HG02840 (cell line): ENCODE data around the gene STK10.

ENCODE experiments used
- ATAC-seq: cut with Tn5 transposase; IDR thresholded peaks from one replicate; pipeline ENCODE4 v1.9.1; 2021; ENCODE audit warnings: mild to moderate bottlenecking, moderate library complexity, moderate number of reproducible peaks; ENCODE audit not compliant: unreplicated experiment, low FRiP score

STK10 gene

GRCh38 chr5:172111852-172112225 lies 76.2 kb downstream of the STK10 start:
- ATAC-seq = no peak

DNA sequence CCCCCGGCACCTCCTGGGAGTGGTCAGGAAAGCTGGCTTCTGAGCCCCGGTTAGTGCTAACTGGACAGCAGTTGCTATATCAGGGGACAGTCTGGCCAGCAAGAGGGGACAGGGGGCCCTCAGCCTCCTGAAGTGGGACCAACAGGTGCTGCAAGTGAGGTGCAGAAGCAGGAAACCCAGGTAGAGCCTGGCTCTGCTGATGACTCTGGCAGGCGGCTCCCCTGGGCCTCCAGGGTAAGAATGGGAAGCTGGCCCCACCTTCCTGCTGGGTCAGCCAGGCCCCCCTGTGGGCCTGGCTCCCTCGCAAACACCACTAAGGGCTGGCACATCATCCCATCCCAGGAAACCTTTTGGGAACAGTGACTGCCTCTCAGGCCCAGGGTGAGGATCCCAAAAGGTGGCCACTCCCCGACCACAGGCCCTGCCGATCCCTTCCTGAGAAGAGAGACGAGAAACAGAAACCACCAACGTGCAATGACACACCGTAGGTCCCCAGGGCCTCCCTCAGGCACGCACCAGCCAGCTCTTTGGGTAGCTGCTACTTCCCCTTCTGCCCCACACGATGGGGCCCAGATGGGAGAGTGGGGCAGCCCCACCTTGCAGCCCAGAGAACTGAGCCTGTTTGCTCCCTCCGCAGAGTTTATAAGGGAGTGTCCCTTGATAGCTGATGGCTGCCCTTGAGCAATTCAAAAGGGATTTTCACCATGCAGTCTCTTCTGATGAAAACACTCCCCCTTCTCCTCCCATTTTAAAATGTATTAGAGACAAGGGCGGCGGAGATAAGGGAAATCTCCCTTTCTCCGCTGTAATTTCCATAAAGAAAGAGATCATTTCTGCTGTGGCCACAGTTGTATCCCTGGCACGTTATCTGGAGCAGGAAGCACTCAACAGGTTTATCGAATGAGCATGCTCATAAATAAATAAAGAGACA lies 76.8 kb downstream of the STK10 start:
- ATAC-seq = peak; percentile 70

- no peak for ATAC-seq
These were observed 77.7 kb downstream of the STK10 start for GRCh38 chr5:172110260-172110815.

- ATAC-seq = no peak
These were observed 78.3 kb downstream of the STK10 start for GRCh38 chr5:172109749-172110148.

DNA sequence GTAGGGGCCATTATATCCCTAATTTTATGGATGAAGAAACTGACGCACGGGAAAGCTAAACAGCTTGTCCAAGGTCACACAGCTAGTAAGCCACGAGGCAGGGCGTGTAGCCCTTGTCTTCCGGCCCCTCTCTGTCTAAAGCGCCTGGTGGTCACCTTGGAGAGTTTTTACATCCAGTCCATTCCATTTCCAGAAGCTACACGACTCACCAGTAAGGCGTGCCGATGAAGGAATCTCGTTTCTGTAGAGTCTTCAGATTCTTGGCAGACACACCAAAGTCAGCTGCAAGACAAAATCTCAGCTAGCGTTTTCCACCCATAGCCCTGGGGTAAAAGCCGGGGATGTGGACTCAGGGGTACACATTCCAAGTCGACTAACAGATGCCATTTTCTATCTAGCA lies 80.5 kb downstream of the STK10 start:
- ATAC-seq = no peak

GRCh38 chr5:172106511-172107356 lies 81.3 kb downstream of the STK10 start:
- no peak for ATAC-seq

- no peak for ATAC-seq
These were observed 82.2 kb downstream of the STK10 start for GRCh38 chr5:172105811-172106210.

DNA sequence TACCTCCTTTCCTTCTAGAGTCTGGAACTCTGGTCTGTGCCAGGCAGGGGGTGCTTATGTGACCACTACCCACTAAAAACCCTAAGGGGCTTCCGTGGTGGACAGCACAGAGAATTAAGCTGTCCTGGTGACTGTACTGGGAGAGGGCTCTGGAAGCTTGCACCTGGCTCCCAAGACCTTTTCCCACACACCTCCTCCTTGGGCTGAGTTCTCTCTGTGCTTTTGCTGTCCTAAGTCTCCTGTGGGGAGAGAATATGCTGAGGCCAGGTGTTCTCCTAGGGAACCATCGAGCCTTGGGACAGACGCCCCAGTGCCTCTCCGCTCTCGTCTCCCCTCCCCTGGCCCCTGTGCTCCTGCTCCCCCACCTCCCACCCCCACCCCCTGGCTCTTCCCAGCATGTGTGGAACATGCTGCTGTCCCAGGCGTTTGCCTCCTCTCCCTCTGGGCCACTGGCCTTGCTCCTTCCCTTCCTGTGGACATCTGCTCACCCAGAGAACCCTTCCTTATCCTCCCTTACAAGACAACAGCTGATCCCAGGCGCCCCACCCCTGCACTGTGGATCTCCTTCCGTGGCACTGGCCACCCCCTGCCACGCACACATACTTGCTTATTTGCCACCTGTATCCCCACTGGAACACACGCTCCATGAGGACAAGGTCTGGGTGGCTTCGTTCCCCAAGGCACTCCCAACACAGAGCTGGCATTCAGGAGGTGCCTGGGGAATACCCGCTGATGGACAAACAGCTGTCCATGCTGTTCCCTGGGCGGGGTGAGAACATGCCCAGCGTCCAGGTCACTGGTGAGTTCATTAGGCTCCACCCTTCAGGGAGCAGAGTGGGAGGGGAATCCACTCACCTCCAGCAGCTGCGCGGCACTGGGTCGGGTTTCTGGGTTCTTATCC lies 83.0 kb downstream of the STK10 start:
- no peak for ATAC-seq

GRCh38 chr5:172104021-172104420 lies 84.0 kb downstream of the STK10 start:
- no peak for ATAC-seq

DNA sequence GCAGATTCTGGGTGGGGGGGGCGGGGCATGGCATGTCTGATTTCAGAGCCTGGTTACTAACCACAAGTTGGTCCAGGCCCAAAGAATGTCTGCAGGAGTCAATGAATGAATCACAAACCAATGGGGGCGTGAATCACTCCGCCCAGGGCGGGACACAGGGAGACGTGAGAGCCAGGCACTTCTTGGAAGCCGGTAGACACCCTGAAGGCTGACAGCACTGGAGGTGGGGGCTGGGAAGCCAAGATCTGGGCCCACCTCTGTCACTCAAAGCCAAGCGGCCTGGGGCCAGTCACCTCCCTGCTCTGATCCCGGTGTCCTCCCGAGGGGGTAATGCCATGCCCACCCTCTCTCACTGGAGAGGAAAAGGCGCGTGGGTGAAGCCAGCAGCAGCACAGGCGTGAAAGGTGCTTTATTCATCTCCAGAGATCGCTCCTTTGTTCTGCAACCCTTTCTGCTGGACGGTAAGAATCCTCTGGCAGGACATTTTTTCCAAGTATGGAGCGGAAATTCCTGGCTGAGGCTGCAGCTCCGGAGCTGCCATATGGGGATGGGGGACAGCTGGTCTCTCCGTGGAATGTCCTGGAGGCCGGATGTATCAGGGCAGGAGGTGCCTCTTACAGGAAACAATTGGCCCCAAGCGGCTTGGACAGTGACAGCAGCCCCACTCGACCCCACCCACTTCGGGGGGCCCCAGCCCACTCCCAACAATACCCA lies 85.0 kb downstream of the STK10 start:
- ATAC-seq = no peak

DNA sequence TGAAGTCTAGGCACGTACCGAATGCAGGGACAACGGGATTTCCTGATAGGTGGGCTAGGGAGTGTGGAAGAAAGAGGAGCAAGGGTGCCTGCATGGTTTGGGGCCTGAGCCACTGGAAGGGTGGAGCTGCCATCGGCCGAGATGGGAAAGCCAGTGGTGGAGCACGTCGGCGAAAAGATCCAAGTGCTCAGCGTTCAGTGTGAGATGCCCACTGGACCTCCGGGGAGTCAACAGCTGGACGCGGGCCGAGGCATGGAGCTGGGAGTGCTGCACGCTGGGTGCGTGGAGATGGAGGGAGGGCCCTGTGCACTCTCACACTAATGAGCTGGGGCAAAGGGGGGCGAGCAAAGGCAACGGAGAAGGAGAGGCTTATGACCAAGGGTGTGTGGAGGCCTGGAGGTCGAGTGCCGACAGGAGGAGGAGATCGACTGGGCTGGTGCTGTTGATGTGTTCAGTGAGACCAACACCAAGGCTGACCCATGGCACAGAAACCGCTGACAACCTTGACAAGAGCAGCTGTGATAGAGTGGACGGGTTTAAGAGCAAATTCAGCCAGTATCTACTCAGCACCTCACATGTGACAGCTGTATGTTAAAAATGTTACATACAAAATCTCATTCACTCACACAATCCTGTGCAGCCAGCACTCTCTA lies 85.7 kb downstream of the STK10 start:
- ATAC-seq = no peak

GRCh38 chr5:172101547-172102217 lies 86.3 kb downstream of the STK10 start:
- no peak for ATAC-seq

DNA sequence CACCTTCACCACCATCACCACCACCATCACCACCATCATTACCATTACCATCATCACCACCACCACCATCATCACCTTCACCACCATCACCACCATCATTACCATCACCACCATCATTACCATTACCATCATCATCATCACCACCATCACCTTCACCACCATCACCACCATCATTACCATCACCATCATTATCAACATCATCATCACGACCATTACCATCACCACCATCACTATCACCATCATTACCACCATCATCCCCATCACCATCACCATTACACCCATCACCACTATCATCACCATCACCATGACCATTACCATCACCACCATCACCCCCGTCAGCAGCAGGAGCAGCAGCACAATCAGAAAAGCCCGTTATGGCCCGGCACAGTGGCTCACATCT lies 89.1 kb downstream of the STK10 start:
- no peak for ATAC-seq

- no peak for ATAC-seq
These were observed 90.0 kb downstream of the STK10 start for GRCh38 chr5:172098046-172098445.

DNA sequence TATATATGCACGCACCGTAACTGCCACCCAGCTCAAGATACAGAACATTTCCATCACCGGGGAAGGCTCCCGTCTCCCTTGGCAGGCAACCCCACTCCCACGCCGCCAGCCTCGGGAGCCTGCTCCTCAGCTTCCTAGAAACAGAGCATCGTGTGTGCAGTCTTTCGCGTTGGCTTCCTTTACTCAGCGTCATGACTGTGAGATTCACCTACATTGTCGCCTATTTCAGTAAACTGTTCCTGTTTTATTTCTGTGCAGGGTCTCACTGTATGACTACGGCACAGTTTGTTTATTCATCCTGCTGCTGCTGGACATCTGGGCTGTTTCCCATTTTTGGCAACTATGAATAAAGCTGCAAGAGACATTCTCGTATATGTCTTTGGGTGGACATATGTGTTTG lies 90.7 kb downstream of the STK10 start:
- ATAC-seq = no peak

DNA sequence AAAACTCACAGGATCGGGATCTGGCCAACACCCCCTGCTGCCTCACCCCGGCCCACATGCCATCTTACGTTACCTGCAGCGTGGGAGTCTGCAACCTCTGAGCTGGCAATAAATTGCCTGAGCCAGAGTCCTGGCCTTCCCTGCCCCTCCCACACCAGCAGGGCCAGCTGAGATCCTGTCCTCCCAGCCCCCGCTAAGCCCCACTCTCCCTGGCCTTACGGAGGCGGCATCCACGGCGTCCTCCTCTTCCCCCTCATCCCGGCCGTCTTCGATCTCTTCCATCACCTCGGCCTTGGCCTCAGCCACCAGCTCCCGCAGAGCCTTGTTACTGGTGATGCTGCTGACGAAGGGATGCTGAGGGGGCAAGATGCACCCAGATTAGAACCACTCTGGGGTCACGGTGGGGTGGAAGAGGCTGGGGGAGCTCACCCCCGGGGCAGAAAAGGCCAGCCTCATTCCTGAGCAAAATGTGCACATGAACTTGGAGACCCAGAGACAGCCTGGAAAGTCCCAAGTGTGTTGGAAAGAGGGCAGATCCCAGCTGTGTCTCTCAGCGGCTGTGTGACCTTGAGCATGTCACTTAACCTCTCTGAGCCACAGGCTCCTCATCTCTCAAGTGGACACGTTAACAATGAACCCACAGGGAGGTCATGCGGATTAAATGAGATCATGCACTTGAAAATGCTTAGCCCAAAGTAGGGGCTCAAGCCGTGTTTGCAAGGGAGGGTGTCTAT lies 91.7 kb downstream of the STK10 start:
- ATAC-seq = no peak

GRCh38 chr5:172095368-172096206 lies 92.4 kb downstream of the STK10 start:
- no peak for ATAC-seq
